A673 (cell line): ENCODE measurements around the gene BMPR1B. TPM values are rescaled to one million over a fixed set of nuclear protein-coding genes. Genes with fewer than 3 reads are reported as not detected.

Experiments
- BruUV-seq: library from RNA; stranded (reverse); fragments of 400-500 nt; replicated peaks from 2 replicates; lab custom pipeline; 2021; lab: Mats Ljungman, UMichigan
- CTCF ChIA-PET: fragments of 300-600 bp; sonication (Branson Sonifier 250); formaldehyde crosslinking; loops from one replicate; lab custom pipeline; 2022; ENCODE audit warnings: antibody characterized with exemption; lab: Charles Lee
- POLR2A ChIA-PET: fragments of 300-600 bp; sonication (Branson Sonifier 250); formaldehyde crosslinking; loops from one replicate; lab custom pipeline; 2022; ENCODE audit warnings: antibody characterized with exemption; ENCODE audit not compliant: low non-redundant PET; lab: Charles Lee
- DNase-seq: peaks from one replicate; pipeline ENCODE4 v3.0.0-alpha.2; 2015; ENCODE audit warnings: low spot score
- H3K27ac ChIP-seq: fragments of 200-600 bp; sonication (generic); 2 replicates; pipeline ENCODE4 v1.5.1; 2016; ENCODE audit warnings: mixed run types, low read depth, mild to moderate bottlenecking, mixed read lengths, antibody characterized with exemption, low read length; ENCODE audit not compliant: poor library complexity, severe bottlenecking
- H3K27me3 ChIP-seq: fragments of 200-600 bp; sonication (generic); replicated peaks from 2 replicates; pipeline ENCODE4 v1.6.1; 2017; ENCODE audit warnings: mixed run types, low read depth, mild to moderate bottlenecking, mixed read lengths, antibody characterized with exemption, low read length; ENCODE audit not compliant: insufficient read depth, poor library complexity
- H3K36me3 ChIP-seq: fragments of 200-600 bp; sonication (generic); 2 replicates; pipeline ENCODE4 v1.6.1; 2016; ENCODE audit warnings: mixed run types, mild to moderate bottlenecking, mixed read lengths, antibody characterized with exemption, low read length; ENCODE audit not compliant: insufficient read depth, poor library complexity, severe bottlenecking
- H3K4me1 ChIP-seq: fragments of 200-600 bp; sonication (generic); 2 replicates; pipeline ENCODE4 v1.6.1; 2017; ENCODE audit warnings: mixed run types, mild to moderate bottlenecking, mixed read lengths, antibody characterized with exemption, low read length; ENCODE audit not compliant: insufficient read depth, poor library complexity, severe bottlenecking
- H3K4me3 ChIP-seq: fragments of 200-600 bp; sonication (generic); 2 replicates; pipeline ENCODE4 v1.5.1; 2016; ENCODE audit warnings: low read depth, mixed run types, mild to moderate bottlenecking, mixed read lengths, low read length; ENCODE audit not compliant: poor library complexity, severe bottlenecking
- H3K9me3 ChIP-seq: fragments of 200-600 bp; sonication (generic); 2 replicates; pipeline ENCODE4 v1.6.1; 2016; ENCODE audit warnings: mixed run types, low read depth, mild to moderate bottlenecking, mixed read lengths, antibody characterized with exemption, low read length; ENCODE audit not compliant: poor library complexity, severe bottlenecking
- EZH2 ChIP-seq: fragments of 200-600 bp; sonication (generic); IDR thresholded peaks from 2 replicates; pipeline ENCODE4 v1.6.1; 2017; ENCODE audit warnings: borderline replicate concordance, low read depth, mild to moderate bottlenecking, mixed read lengths, antibody characterized with exemption, low read length; ENCODE audit not compliant: poor library complexity, severe bottlenecking
- intact Hi-C: fragments of 100-400 bp; cut with micrococcal nuclease; formaldehyde crosslinking; loops from one replicate; pipeline ENCODE4 v1.10.0; 2022; ENCODE audit not compliant: unreplicated experiment
- total RNA-seq: library from RNA; stranded (reverse); gene quantifications from 2 replicates; pipeline ENCODE4 v1.2.3, GENCODE V29; 2021
- TF ChIP-seq, protein P1 (sequence below): fragments of 300-800, 200-600 bp; sonication (generic); conservative IDR thresholded peaks from 2 replicates; pipeline ENCODE4 v1.5.1; 2017; ENCODE audit warnings: low read depth, mild to moderate bottlenecking, antibody characterized with exemption, low read length, moderate library complexity, mixed read lengths

The BMPR1B gene
- total RNA-seq, 1 experiment from 2014 or later: 2.2 TPM

DNA sequence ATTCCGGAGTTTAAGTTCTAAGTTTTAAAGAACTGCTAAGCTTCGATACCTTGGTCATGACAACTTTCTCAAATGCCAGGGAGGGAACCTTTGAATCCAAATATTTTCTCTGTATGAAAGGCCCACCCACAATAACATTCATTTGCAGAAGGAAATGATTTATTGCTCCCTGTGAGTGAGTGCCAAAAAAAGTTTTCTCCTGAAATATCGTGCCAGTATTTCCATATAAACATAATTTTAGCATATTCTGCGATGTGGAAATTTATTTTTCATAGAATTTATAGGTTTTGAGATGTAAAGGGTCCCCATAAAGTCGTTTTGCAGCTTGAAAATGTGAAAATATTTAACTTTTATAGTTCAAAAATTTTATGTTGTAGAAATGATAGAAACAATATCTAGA, 53.9 kb downstream of the BMPR1B start:
- ChIA-PET CTCF (interaction anchor here (0.6 kb wide), 1 partner anchor 11 kb away, joined by 3 read pairs; no protein-coding TSS in a partner anchor), POLR2A (no interaction called here)
- no peak for DNase-seq
- intact Hi-C loops: no loop called here
- TF ChIP-seq, protein P1, sequence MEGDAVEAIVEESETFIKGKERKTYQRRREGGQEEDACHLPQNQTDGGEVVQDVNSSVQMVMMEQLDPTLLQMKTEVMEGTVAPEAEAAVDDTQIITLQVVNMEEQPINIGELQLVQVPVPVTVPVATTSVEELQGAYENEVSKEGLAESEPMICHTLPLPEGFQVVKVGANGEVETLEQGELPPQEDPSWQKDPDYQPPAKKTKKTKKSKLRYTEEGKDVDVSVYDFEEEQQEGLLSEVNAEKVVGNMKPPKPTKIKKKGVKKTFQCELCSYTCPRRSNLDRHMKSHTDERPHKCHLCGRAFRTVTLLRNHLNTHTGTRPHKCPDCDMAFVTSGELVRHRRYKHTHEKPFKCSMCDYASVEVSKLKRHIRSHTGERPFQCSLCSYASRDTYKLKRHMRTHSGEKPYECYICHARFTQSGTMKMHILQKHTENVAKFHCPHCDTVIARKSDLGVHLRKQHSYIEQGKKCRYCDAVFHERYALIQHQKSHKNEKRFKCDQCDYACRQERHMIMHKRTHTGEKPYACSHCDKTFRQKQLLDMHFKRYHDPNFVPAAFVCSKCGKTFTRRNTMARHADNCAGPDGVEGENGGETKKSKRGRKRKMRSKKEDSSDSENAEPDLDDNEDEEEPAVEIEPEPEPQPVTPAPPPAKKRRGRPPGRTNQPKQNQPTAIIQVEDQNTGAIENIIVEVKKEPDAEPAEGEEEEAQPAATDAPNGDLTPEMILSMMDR: no peak
- TF ChIP-seq EZH2: no peak
- Histone ChIP-seq H3K36me3 (no peaks in the 10 kb centered on the region), H3K9me3 (no peaks in the 10 kb centered on the region), H3K27me3 (no peaks in the 10 kb centered on the region), H3K4me3 (no peak overlapping the region), H3K4me1 (no peaks in the 10 kb centered on the region), H3K27ac (no peak overlapping the region)
- BruUV-seq: no TSS peak

DNA sequence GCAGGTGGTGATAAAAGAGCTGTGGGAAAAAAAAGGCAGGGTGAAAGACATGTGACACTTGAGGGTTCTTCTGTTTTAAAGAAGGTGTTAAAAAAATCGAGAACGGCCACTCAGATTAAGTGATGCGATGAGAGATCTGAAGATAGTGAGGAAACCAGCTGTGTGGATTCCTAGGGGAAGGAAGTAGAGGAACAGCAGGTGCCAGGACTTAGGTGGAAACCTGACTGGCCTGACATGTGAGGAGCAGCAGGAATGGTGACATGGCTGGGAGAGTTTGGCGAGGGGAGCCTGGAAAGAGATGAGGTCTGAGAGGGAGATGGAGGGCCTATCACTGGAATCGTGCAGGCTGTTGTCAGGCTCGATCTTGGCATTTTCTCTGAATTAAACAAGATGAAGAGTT, 55.5 kb downstream of the BMPR1B start:
- Histone ChIP-seq H3K36me3 (no peaks in the 10 kb centered on the region), H3K27ac (no peak overlapping the region), H3K4me3 (no peak overlapping the region), H3K27me3 (no peaks in the 10 kb centered on the region), H3K4me1 (no peaks in the 10 kb centered on the region), H3K9me3 (no peaks in the 10 kb centered on the region)
- intact Hi-C loops: no loop called here
- BruUV-seq: no TSS peak
- CTCF ChIA-PET: no interaction called here
- no peak for DNase-seq
- TF ChIP-seq, protein P1: no peak
- TF ChIP-seq EZH2: no peak
- POLR2A ChIA-PET: no interaction called here

DNA sequence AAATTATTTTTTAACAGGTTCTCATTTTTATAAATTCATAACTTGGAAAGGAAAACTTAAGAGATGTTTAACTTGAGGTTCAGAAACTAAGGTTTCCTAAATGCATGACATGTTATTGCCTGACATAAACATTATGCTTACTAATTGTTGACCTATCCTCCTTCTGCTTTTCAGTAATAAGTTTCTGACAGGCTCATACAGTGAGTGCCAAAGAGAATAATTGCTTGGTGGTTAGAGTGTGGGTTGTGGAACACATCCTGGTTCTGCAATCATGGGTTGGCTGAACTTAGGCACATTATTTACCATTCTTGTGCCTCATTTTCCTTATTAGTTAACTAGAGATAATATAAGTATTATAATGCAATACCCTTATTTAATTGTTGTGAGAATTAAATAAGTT, 56.5 kb downstream of the BMPR1B start:
- ChIA-PET CTCF (no interaction called here), POLR2A (no interaction called here)
- Histone ChIP-seq H3K4me3 (no peak overlapping the region), H3K27me3 (no peaks in the 10 kb centered on the region), H3K9me3 (no peaks in the 10 kb centered on the region), H3K4me1 (no peaks in the 10 kb centered on the region), H3K27ac (no peak overlapping the region), H3K36me3 (no peaks in the 10 kb centered on the region)
- DNase-seq: no peak
- TF ChIP-seq, protein P1: no peak
- no peak for TF ChIP-seq EZH2
- intact Hi-C loops: no loop called here
- no TSS peak for BruUV-seq
